ENCODE data around the gene MAP3K14. TPM values are rescaled to one million over a fixed set of nuclear protein-coding genes. Genes with fewer than 3 reads are reported as not detected.

Gene MAP3K14
- total RNA-seq, 1 donor from 2014 or later = 5.2 TPM

- DNase-seq (ENCODE audit: low spot score) = no peak
- no peaks in the 10 kb centered on the region for H3K4me1 Mint-ChIP-seq (ENCODE audit: low read depth)
- no peaks in the 10 kb centered on the region for H3K36me3 Mint-ChIP-seq (ENCODE audit: low read depth)
- no peaks in the 10 kb centered on the region for H3K9me3 Mint-ChIP-seq (ENCODE audit: low read depth)
- H3K27ac Mint-ChIP-seq (ENCODE audit: unreplicated experiment) = no peak overlapping the region
- H3K4me3 Mint-ChIP-seq (ENCODE audit: unreplicated experiment) = no peak overlapping the region
- TF ChIP-seq CTCF (IDR thresholded peaks at IDR 0.05) = no peak
- peaks cover under 1% of the 10 kb centered on the region for H3K27me3 Mint-ChIP-seq (ENCODE audit: low read depth)
Measured at GRCh38 chr17:45227926-45228762, 88.7 kb downstream of the MAP3K14 start.

- no peak overlapping the region for H3K27ac Mint-ChIP-seq (ENCODE audit: unreplicated experiment)
- peaks cover 5% of the 10 kb centered on the region for H3K27me3 Mint-ChIP-seq (ENCODE audit: low read depth)
- no peaks in the 10 kb centered on the region for H3K9me3 Mint-ChIP-seq (ENCODE audit: low read depth)
- TF ChIP-seq CTCF (IDR thresholded peaks at IDR 0.05) = no peak
- DNase-seq (ENCODE audit: low spot score) = no peak
- H3K4me1 Mint-ChIP-seq (ENCODE audit: low read depth) = peaks cover 3% of the 10 kb centered on the region
- H3K4me3 Mint-ChIP-seq (ENCODE audit: unreplicated experiment) = no peak overlapping the region
- H3K36me3 Mint-ChIP-seq (ENCODE audit: low read depth) = no peaks in the 10 kb centered on the region
Measured at GRCh38 chr17:45227101-45227925, 89.5 kb downstream of the MAP3K14 start.

GRCh38 chr17:45226576-45226975, 90.2 kb downstream of the MAP3K14 start:
- Mint-ChIP-seq H3K4me3 (ENCODE audit: unreplicated experiment) (no peak overlapping the region), H3K9me3 (ENCODE audit: low read depth) (no peaks in the 10 kb centered on the region), H3K27ac (ENCODE audit: unreplicated experiment) (no peak overlapping the region), H3K36me3 (ENCODE audit: low read depth) (no peaks in the 10 kb centered on the region), H3K4me1 (ENCODE audit: low read depth) (peaks cover 4% of the 10 kb centered on the region), H3K27me3 (ENCODE audit: low read depth) (peaks cover 5% of the 10 kb centered on the region)
- DNase-seq (ENCODE audit: low spot score) = no peak
- TF ChIP-seq CTCF (IDR thresholded peaks at IDR 0.05) = no peak

- Mint-ChIP-seq H3K4me3 (ENCODE audit: unreplicated experiment) (no peak overlapping the region), H3K9me3 (ENCODE audit: low read depth) (no peaks in the 10 kb centered on the region), H3K27me3 (ENCODE audit: low read depth) (peaks cover 5% of the 10 kb centered on the region), H3K36me3 (ENCODE audit: low read depth) (no peaks in the 10 kb centered on the region), H3K27ac (ENCODE audit: unreplicated experiment) (no peak overlapping the region), H3K4me1 (ENCODE audit: low read depth) (peaks cover 4% of the 10 kb centered on the region)
- no peak for TF ChIP-seq CTCF (IDR thresholded peaks at IDR 0.05)
- DNase-seq (ENCODE audit: low spot score) = no peak
Measured at GRCh38 chr17:45225964-45226530, 90.8 kb downstream of the MAP3K14 start.

- H3K27ac Mint-ChIP-seq (ENCODE audit: unreplicated experiment) = no peak overlapping the region
- peaks cover 4% of the 10 kb centered on the region for H3K4me1 Mint-ChIP-seq (ENCODE audit: low read depth)
- no peak for TF ChIP-seq CTCF (IDR thresholded peaks at IDR 0.05)
- H3K36me3 Mint-ChIP-seq (ENCODE audit: low read depth) = no peaks in the 10 kb centered on the region
- no peak for DNase-seq (ENCODE audit: low spot score)
- H3K9me3 Mint-ChIP-seq (ENCODE audit: low read depth) = no peaks in the 10 kb centered on the region
- H3K4me3 Mint-ChIP-seq (ENCODE audit: unreplicated experiment) = no peak overlapping the region
- H3K27me3 Mint-ChIP-seq (ENCODE audit: low read depth) = peaks cover 5% of the 10 kb centered on the region
Measured at GRCh38 chr17:45225051-45225700, 91.6 kb downstream of the MAP3K14 start.
